Osteocyte (in vitro differentiated cells): Measurements from ENCODE around the gene TOE1. TPM values are rescaled to one million over a fixed set of nuclear protein-coding genes. Genes with fewer than 3 reads are reported as not detected.

Experiments used
- DNase-seq: peaks from one replicate; pipeline ENCODE4 v3.0.0; 2021; ENCODE audit warnings: mixed read lengths; ENCODE audit not compliant: unreplicated experiment; ENCODE audit errors: extremely low spot score
- H3K27ac Mint-ChIP-seq: one replicate; pipeline ENCODE4 v1.8.0; 2021; ENCODE audit warnings: mild to moderate bottlenecking, mixed read lengths; ENCODE audit not compliant: unreplicated experiment
- H3K27me3 Mint-ChIP-seq: one replicate; pipeline ENCODE4 v1.8.0; 2021; ENCODE audit warnings: mixed read lengths; ENCODE audit not compliant: unreplicated experiment
- H3K36me3 Mint-ChIP-seq: one replicate; pipeline ENCODE4 v1.8.0; 2021; ENCODE audit warnings: mixed read lengths; ENCODE audit not compliant: unreplicated experiment
- H3K4me1 Mint-ChIP-seq: one replicate; pipeline ENCODE4 v1.8.0; 2021; ENCODE audit warnings: mixed read lengths; ENCODE audit not compliant: unreplicated experiment
- H3K4me3 Mint-ChIP-seq: one replicate; pipeline ENCODE4 v1.8.0; 2021; ENCODE audit warnings: mild to moderate bottlenecking, moderate library complexity, mixed read lengths; ENCODE audit not compliant: unreplicated experiment
- H3K9me3 Mint-ChIP-seq: one replicate; pipeline ENCODE4 v1.8.0; 2021; ENCODE audit warnings: mixed read lengths; ENCODE audit not compliant: unreplicated experiment
- total RNA-seq: library from RNA; stranded (reverse); gene quantifications from 2 replicates; pipeline ENCODE4 v1.2.1, GENCODE V29; 2021
- TF ChIP-seq, protein P1 (sequence below): fragments of 200-600 bp; sonication (generic); IDR thresholded peaks from 2 replicates; pipeline ENCODE4 v1.5.0; 2021; ENCODE audit warnings: antibody characterized with exemption, mild to moderate bottlenecking, moderate library complexity

TOE1 gene
- total RNA-seq, 1 donor from 2014 or later: 8.5 TPM

DNA sequence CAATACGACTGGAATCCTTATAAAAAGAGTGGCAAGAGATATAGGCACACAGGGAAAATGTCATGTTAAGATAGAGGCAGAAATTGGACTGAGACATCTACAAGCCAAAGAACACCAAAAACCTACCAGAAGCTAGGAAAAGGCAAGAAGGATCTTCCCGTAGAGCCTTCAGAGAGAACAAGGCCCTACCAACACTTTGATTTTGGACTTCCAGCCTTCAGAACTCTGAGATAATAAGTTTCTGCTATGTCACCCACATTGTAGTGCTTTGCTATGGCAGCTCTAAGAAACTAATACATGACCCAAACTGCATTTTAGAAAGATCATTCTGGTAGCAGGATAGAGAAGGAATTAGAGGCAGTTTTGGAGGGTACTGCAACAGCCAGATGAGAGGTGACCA lies 24.3 kb downstream of the TOE1 start:
- H3K27ac Mint-ChIP-seq: no peak overlapping the region
- DNase-seq: no peak
- H3K4me1 Mint-ChIP-seq: peaks cover 12% of the 10 kb centered on the region
- H3K4me3 Mint-ChIP-seq: no peak overlapping the region
- no peaks in the 10 kb centered on the region for H3K9me3 Mint-ChIP-seq
- no peaks in the 10 kb centered on the region for H3K36me3 Mint-ChIP-seq
- TF ChIP-seq, protein P1, sequence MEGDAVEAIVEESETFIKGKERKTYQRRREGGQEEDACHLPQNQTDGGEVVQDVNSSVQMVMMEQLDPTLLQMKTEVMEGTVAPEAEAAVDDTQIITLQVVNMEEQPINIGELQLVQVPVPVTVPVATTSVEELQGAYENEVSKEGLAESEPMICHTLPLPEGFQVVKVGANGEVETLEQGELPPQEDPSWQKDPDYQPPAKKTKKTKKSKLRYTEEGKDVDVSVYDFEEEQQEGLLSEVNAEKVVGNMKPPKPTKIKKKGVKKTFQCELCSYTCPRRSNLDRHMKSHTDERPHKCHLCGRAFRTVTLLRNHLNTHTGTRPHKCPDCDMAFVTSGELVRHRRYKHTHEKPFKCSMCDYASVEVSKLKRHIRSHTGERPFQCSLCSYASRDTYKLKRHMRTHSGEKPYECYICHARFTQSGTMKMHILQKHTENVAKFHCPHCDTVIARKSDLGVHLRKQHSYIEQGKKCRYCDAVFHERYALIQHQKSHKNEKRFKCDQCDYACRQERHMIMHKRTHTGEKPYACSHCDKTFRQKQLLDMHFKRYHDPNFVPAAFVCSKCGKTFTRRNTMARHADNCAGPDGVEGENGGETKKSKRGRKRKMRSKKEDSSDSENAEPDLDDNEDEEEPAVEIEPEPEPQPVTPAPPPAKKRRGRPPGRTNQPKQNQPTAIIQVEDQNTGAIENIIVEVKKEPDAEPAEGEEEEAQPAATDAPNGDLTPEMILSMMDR: no peak
- H3K27me3 Mint-ChIP-seq: no peaks in the 10 kb centered on the region

DNA sequence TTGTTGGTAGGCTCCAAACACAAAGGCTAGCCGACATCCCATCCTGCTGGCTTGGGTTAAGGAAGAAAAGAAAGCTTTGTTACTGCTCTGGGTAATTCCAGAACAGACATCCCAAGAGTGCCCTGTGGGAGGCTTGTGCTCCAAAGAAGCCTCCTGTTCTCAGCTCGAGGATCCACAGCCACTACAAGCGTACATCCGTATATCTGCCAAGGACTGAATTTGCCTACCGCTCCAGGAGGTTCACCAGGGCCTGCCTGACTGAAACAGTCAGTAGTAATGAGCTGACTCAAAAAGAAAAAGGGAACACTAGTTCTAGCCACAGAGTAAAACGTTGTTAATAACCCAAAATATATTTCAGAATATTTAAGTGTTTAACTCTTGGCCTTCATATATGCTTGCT lies 25.1 kb downstream of the TOE1 start:
- H3K27me3 Mint-ChIP-seq: no peaks in the 10 kb centered on the region
- H3K36me3 Mint-ChIP-seq: no peaks in the 10 kb centered on the region
- no peak overlapping the region for H3K4me3 Mint-ChIP-seq
- TF ChIP-seq, protein P1: no peak
- DNase-seq: peak; percentile 42
- H3K4me1 Mint-ChIP-seq: peaks cover 9% of the 10 kb centered on the region
- H3K9me3 Mint-ChIP-seq: no peaks in the 10 kb centered on the region
- no peak overlapping the region for H3K27ac Mint-ChIP-seq

DNA sequence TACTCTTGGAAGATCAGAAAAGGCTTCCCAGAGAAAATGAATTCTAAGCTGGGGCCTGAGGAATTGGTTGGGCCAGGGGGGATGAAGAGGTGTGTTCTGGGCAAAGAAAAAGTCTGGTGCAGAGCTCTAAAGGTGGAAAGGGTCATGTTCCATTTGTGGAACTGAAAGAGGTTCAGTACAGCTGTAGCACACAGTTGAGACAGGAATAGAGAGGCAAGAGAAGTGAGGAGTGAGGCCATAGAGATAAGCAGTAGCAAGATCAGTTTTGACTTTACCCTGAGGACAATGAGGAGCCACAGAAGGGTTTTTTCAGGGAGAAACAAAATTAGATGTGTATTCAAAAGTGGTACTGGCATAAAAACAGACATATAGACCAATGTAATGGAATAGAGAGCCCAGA lies 30.6 kb downstream of the TOE1 start:
- H3K36me3 Mint-ChIP-seq: no peaks in the 10 kb centered on the region
- H3K9me3 Mint-ChIP-seq: no peaks in the 10 kb centered on the region
- DNase-seq: no peak
- peaks cover 6% of the 10 kb centered on the region for H3K4me1 Mint-ChIP-seq
- H3K4me3 Mint-ChIP-seq: no peak overlapping the region
- H3K27me3 Mint-ChIP-seq: peaks cover 17% of the 10 kb centered on the region
- TF ChIP-seq, protein P1: no peak
- H3K27ac Mint-ChIP-seq: no peak overlapping the region

DNA sequence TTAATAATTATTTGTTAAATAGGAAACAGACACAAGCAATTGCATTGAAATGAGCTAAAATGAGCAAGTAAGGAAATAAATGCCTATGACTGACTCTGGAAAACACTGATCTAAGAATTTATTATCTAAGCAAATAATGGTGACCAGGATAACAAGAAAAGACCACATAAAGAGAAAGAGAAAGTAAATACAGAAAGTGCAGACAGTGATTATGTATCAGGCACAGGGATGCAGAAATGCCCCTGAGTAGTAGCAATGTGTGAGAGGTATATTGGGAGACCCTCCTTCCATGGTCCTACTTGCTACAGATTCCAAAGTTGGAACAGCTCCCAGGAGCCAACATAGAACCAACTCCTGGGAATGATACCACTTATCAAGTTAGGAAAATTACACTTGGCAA lies 33.6 kb downstream of the TOE1 start:
- TF ChIP-seq, protein P1: no peak
- peaks cover 17% of the 10 kb centered on the region for H3K27me3 Mint-ChIP-seq
- no peak overlapping the region for H3K27ac Mint-ChIP-seq

DNA sequence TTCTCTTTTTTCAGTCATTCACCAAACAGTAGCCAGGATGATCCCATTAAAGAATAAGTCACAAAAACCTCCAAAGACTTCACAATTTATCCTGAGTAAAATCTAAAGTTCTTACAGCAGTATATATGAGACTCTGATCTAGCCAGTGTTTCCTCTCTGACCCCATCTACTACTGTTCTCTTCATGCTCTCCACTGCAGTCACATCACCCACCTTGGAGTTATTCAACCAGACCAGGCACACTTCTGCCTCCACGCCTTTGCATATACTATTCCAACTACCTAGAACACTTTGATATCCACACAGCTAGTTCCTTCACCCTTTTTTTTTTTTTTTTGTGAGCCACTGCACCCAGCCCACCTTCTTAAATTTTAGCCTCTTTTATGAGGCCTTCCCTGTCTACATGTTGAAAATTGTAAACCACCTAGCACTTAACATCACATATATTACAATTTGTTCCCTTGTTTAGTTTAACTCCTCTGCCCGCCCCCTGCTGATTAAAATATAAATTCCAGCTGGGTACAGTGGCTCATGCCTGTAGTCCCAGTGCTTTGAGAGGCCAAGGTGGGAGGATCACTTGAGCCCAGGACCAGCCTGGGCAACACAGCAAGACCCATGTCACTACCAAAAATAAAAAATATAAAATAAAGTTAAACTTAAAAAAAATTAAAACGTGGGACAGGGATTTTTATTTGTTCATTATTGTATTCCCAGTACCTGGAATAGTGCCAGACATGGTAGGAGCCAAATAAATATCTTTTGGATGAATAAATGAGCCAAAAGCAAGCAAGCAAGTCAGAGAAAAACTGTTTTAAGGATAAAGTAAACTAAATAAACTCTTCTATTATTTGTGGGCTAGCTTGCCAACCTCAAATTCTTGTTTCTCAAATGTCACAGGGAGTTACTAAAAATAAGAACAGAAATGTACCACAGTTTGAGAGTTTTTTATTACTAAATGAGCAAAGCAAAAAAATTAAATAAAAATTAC lies 35.4 kb downstream of the TOE1 start:
- Mint-ChIP-seq H3K27me3 (peaks cover 20% of the 10 kb centered on the region), H3K27ac (no peak overlapping the region), H3K36me3 (no peaks in the 10 kb centered on the region), H3K9me3 (no peaks in the 10 kb centered on the region), H3K4me3 (no peak overlapping the region), H3K4me1 (peaks cover 10% of the 10 kb centered on the region)
- no peak for DNase-seq
- TF ChIP-seq, protein P1: no peak

More for the DNA sequence above, 33.6 kb downstream of the TOE1 start:
- no peak for DNase-seq
- H3K4me1 Mint-ChIP-seq: peaks cover 10% of the 10 kb centered on the region
- H3K36me3 Mint-ChIP-seq: no peaks in the 10 kb centered on the region
- H3K4me3 Mint-ChIP-seq: no peak overlapping the region
- H3K9me3 Mint-ChIP-seq: no peaks in the 10 kb centered on the region
